DOHH2 (cell line): ENCODE results near the gene C2orf66.
A peak's percentile ranks its signal among the peaks of the same experiment; 100 is the strongest.

Experiments
- EZH2phosphoT487 ChIP-seq: fragments of 200-600 bp; sonication (generic); IDR thresholded peaks from 2 replicates; pipeline ENCODE4 v1.6.1; 2017; ENCODE audit warnings: borderline replicate concordance, mild to moderate bottlenecking, antibody characterized with exemption, low read length, moderate library complexity, mixed read lengths
- TF ChIP-seq, protein P1 (sequence below): fragments of 200-600 bp; sonication (generic); IDR thresholded peaks from one replicate; pipeline ENCODE4 v1.5.1; 2014; ENCODE audit warnings: antibody characterized with exemption, mild to moderate bottlenecking, low read depth, low read length; ENCODE audit not compliant: poor library complexity, severe bottlenecking

DNA sequence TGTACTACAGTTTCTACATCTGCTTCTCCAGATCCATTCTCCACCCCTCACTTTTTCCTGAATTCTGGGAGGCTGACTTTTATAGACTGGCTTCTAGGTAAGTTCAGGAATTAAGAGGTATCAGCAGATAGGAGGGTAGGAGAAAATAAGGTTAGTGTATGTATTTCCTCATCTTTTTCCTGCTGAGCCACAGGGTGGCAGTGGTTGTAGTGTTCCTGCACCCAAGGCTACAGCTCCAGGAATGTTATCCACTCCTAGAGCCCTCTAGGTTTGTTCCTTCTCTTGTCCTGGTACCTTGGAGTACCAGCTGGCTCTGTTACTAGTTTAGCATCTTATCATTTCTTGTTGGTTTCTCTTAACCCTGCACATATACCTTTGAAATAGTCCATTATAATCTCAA, 40.7 kb upstream of the C2orf66 start:
- TF ChIP-seq, protein P1, sequence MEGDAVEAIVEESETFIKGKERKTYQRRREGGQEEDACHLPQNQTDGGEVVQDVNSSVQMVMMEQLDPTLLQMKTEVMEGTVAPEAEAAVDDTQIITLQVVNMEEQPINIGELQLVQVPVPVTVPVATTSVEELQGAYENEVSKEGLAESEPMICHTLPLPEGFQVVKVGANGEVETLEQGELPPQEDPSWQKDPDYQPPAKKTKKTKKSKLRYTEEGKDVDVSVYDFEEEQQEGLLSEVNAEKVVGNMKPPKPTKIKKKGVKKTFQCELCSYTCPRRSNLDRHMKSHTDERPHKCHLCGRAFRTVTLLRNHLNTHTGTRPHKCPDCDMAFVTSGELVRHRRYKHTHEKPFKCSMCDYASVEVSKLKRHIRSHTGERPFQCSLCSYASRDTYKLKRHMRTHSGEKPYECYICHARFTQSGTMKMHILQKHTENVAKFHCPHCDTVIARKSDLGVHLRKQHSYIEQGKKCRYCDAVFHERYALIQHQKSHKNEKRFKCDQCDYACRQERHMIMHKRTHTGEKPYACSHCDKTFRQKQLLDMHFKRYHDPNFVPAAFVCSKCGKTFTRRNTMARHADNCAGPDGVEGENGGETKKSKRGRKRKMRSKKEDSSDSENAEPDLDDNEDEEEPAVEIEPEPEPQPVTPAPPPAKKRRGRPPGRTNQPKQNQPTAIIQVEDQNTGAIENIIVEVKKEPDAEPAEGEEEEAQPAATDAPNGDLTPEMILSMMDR, result peak; percentile 24
- TF ChIP-seq EZH2phosphoT487, result no peak
